Spleen (tissue), 11 donors: ENCODE results near the gene SMIM35. TPM values are rescaled to one million over a fixed set of nuclear protein-coding genes. Genes with fewer than 3 reads are reported as not detected.

Experiments used
- DNase-seq: peaks from one replicate; pipeline ENCODE4 v3.0.0-alpha.2; 2020
- H3K27ac ChIP-seq, 8 donors: fragments of 200-600 bp; sonication (generic) in 7 of 8; 1 replicate in 4 of 8; 2 replicates in 4 of 8; pipeline versions ENCODE4 v1.5.0 to v1.8.0; 2016 to 2021; ENCODE audit warnings: inconsistent platforms in 4 of 8, mild to moderate bottlenecking in 4 of 8, moderate library complexity in 1 of 8
- H3K27me3 ChIP-seq, 7 donors: fragments of 200-600 bp; sonication (generic) in 6 of 7; replicated peaks in 1 of 7; 1 replicate in 4 of 7; 2 replicates in 3 of 7; pipeline versions ENCODE4 v1.5.0 to v1.8.0; 2016 to 2021; ENCODE audit warnings: inconsistent platforms in 3 of 7, mild to moderate bottlenecking in 1 of 7
- H3K36me3 ChIP-seq, 6 donors: fragments of 200-600 bp; sonication (generic) in 5 of 6; 1 replicate in 4 of 6; 2 replicates in 2 of 6; pipeline versions ENCODE4 v1.5.0 to v1.8.0; 2016 to 2021; ENCODE audit warnings: inconsistent platforms in 2 of 6
- H3K4me1 ChIP-seq, 6 donors: fragments of 200-600 bp; sonication (generic) in 5 of 6; 1 replicate in 3 of 6; 2 replicates in 3 of 6; pipeline versions ENCODE4 v1.5.0 to v1.8.0; 2016 to 2021; ENCODE audit warnings: inconsistent platforms in 3 of 6
- H3K4me3 ChIP-seq, 8 donors: fragments of 200-600 bp; sonication (generic) in 7 of 8; 1 replicate in 4 of 8; 2 replicates in 4 of 8; pipeline versions ENCODE4 v1.5.0 to v1.8.0; 2016 to 2021; ENCODE audit warnings: inconsistent platforms in 4 of 8, mild to moderate bottlenecking in 4 of 8, moderate library complexity in 2 of 8
- H3K9me3 ChIP-seq, 8 donors: fragments of 200-600 bp; sonication (generic) in 7 of 8; 1 replicate in 4 of 8; 2 replicates in 4 of 8; pipeline versions ENCODE4 v1.5.0 to v1.8.0; 2016 to 2021; ENCODE audit warnings: inconsistent platforms in 4 of 8
- CTCF ChIP-seq, 11 experiments: fragments of 200-600 bp in 7 of 11; fragments of 450-650 bp in 4 of 11; sonication (generic) in 4 of 11; IDR thresholded peaks in 8 of 11; conservative IDR thresholded peaks in 3 of 11; 1 replicate in 7 of 11; 2 replicates in 4 of 11; pipeline versions ENCODE4 v1.4.0 to v1.8.0; 2016 to 2021; ENCODE audit warnings: antibody characterized with exemption in 11 of 11, inconsistent platforms in 4 of 11, mild to moderate bottlenecking in 1 of 11
- POLR2A ChIP-seq, 3 donors: fragments of 450-650 bp; IDR thresholded peaks; one replicate each; pipeline ENCODE4 v1.5.1; 2017; ENCODE audit warnings: antibody characterized with exemption in 3 of 3, mild to moderate bottlenecking in 1 of 3
- POLR2AphosphoS5 ChIP-seq, 3 donors: sonication (generic); formaldehyde crosslinking; IDR thresholded peaks; one replicate each; pipeline ENCODE4 v1.5.1; 2017; ENCODE audit warnings: antibody characterized with exemption in 3 of 3
- WGBS, 5 donors: extraction: QIAGEN DNeasy Blood & Tissue Kit in 3 of 5; methylation state at CpG; one replicate each; pipeline versions ENCODE4 v1.1.5 to v1.1.7; 2013 to 2018; 5-methylcytosine and 5-hydroxymethylcytosine counted together
- intact Hi-C: fragments of 100-400 bp; cut with DNase I; formaldehyde crosslinking; loops from one replicate; pipeline ENCODE4 v1.15.0; 2023; ENCODE audit warnings: low total_unique reads
- polyA plus RNA-seq, 3 donors: library from polyadenylated mRNA; stranded (reverse); fragments of 200-250 nt; gene quantifications; one replicate each; pipeline ENCODE4 v1.2.1, GENCODE V29; 2013
- total RNA-seq, 7 donors: library from RNA; depleted of rRNA in 3 of 7; stranded (reverse); fragments of >200 nt in 3 of 7; fragmentation: NEBNext Ultra II Directional in 4 of 7; extraction: Animal tissue kit (Norgen Biotek cat#: 25700) in 4 of 7; gene quantifications; one replicate each; pipeline versions ENCODE4 v1.1.0 to v1.2.1, GENCODE V29; 2016 to 2021
- donor health status: healthy with polysubstance abuse.
- donor health status: DM: no; HTN: no; CAD: no; lungs with moderate emphysema.
- donor health status: DM: no; HTN: no; CAD: no.
- donor health status: Bipolar disorder and iron deficiency.
- donor health status: healthy.
- donor health status: DM: no; HTN: no; CAD: no.
- donor health status: DM: yes; HTN: yes; CAD: no.

The SMIM35 gene
- total and polyA plus RNA-seq, 10 donors: 0.16 to 1.3 (median 0.39) TPM

- no peak overlapping the region for H3K4me3 ChIP-seq
- TF ChIP-seq CTCF (IDR thresholded peaks at IDR 0.05 in 8 of 11, conservative IDR thresholded peaks at IDR 0.05 in 3 of 11) (no peak), POLR2AphosphoS5 (IDR thresholded peaks at IDR 0.05) (no peak), POLR2A (IDR thresholded peaks at IDR 0.05) (no peak)
- H3K27ac ChIP-seq: peak overlapping the region in 3 of 8 donors; percentile 93 to 98 (median 96)
- WGBS, 5 donors: 74 to 83% (median 82%) methylated on average over 4 of the region's 4 CpGs
- intact Hi-C loops: no loop called here
- peaks cover 0 to 19% (median 10%) of the 10 kb centered on the region in 6 donors for H3K36me3 ChIP-seq
- DNase-seq: no peak
- no peaks in the 10 kb centered on the region for H3K27me3 ChIP-seq
- no peaks in the 10 kb centered on the region for H3K9me3 ChIP-seq
- peaks cover 15 to 87% (median 57%) of the 10 kb centered on the region in 6 donors for H3K4me1 ChIP-seq
Observed at GRCh38 chr11:117984476-117984875, 102.3 kb downstream of the SMIM35 start.

DNA sequence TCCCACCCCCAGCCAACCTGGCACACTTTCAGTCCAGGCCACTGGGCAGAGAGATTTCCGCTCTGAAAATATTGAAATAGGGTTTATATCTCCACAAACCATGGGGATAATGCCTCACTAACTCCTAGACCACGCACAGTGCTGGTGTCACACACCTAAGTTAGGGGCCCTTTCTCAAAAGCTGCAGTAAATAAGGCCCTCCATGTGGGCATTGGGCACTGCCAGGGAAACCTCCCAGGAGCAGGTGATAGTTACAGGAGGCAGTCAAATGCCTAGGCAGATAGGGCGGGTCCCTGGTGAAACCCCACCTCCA lies 103.6 kb downstream of the SMIM35 start:
- Histone ChIP-seq H3K27ac (peak overlapping the region in 2 of 8 donors; percentile 21 to 40), H3K27me3 (no peaks in the 10 kb centered on the region), H3K4me1 (peaks cover 9 to 87% (median 55%) of the 10 kb centered on the region in 6 donors), H3K4me3 (no peak overlapping the region), H3K9me3 (no peaks in the 10 kb centered on the region), H3K36me3 (peaks cover 0 to 5% (median 0%) of the 10 kb centered on the region in 6 donors)
- TF ChIP-seq POLR2A (IDR thresholded peaks at IDR 0.05): no peak
- TF ChIP-seq CTCF (IDR thresholded peaks at IDR 0.05 in 8 of 11, conservative IDR thresholded peaks at IDR 0.05 in 3 of 11): no peak
- no peak for TF ChIP-seq POLR2AphosphoS5 (IDR thresholded peaks at IDR 0.05)
- WGBS, 5 donors: 89 to 96% (median 93%) methylated on average over 3 of the region's 3 CpGs
- intact Hi-C loops: no loop called here
- peak; percentile 50 for DNase-seq

DNA sequence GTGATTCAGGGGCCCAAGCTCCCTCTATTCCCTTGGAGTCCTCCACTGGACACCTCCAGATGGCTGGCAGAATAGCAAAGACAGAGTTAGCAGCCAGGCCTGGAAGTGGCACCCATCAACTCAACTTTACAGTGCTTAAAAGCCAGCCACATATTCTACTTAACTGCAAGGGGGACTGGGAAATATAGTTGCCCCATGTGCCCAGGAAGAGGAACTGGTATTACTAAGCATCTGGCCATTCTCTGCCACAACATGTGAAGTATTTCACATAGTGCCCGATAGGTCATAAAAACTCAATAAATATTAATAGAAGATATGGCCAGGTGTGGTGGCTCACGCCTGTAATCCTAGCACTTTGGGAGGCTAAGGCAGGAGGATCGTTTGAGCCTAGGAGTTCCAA lies 106.0 kb downstream of the SMIM35 start:
- TF ChIP-seq POLR2AphosphoS5 (IDR thresholded peaks at IDR 0.05): no peak
- no peak for TF ChIP-seq POLR2A (IDR thresholded peaks at IDR 0.05)
- TF ChIP-seq CTCF (IDR thresholded peaks at IDR 0.05 in 8 of 11, conservative IDR thresholded peaks at IDR 0.05 in 3 of 11): no peak
- Histone ChIP-seq H3K9me3 (no peaks in the 10 kb centered on the region), H3K36me3 (no peaks in the 10 kb centered on the region), H3K4me3 (no peak overlapping the region), H3K27me3 (no peaks in the 10 kb centered on the region), H3K27ac (peak overlapping the region in 5 of 8 donors; percentile 65 to 84 (median 80)), H3K4me1 (peaks cover 9 to 89% (median 42%) of the 10 kb centered on the region in 6 donors)
- intact Hi-C loops: no loop called here
- peak; percentile 45 for DNase-seq
- WGBS, 5 donors: 65 to 87% (median 74%) methylated on average over 3 of the region's 3 CpGs

GRCh38 chr11:117980280-117980679 lies 106.5 kb downstream of the SMIM35 start:
- TF ChIP-seq CTCF (IDR thresholded peaks at IDR 0.05 in 8 of 11, conservative IDR thresholded peaks at IDR 0.05 in 3 of 11) (no peak), POLR2A (IDR thresholded peaks at IDR 0.05) (no peak), POLR2AphosphoS5 (IDR thresholded peaks at IDR 0.05) (no peak)
- Histone ChIP-seq H3K27ac (peak overlapping the region; percentile 8 to 84 (median 76)), H3K9me3 (no peaks in the 10 kb centered on the region), H3K4me1 (peaks cover 9 to 88% (median 38%) of the 10 kb centered on the region in 6 donors), H3K4me3 (no peak overlapping the region), H3K36me3 (no peaks in the 10 kb centered on the region), H3K27me3 (no peaks in the 10 kb centered on the region)
- intact Hi-C loops: no loop called here
- 16 to 47% (median 19%) methylated on average over 2 of the region's 2 CpGs for WGBS, 5 donors
- DNase-seq: no peak
